Endothelial cell of umbilical vein (primary cell): Measurements from ENCODE around the gene VAV2. TPM values are rescaled to one million over a fixed set of nuclear protein-coding genes. Genes with fewer than 3 reads are reported as not detected.

Source experiments
- BruUV-seq: library from RNA; stranded (reverse); fragments of 400-500 nt; replicated peaks from 2 replicates; lab custom pipeline; 2021; lab: Mats Ljungman, UMichigan
- CTCF ChIA-PET: fragments of 300-600, 350-600 bp; sonication (Branson Sonifier 250); formaldehyde crosslinking; loops from one replicate; lab custom pipeline; 2021; ENCODE audit warnings: antibody characterized with exemption, inconsistent platforms; lab: Charles Lee
- POLR2A ChIA-PET: fragments of 300-600, 350-600 bp; sonication (Branson Sonifier 250); formaldehyde crosslinking; loops from one replicate; lab custom pipeline; 2021; ENCODE audit warnings: antibody characterized with exemption, inconsistent platforms; lab: Charles Lee
- DNase-seq: peaks from one replicate; pipeline ENCODE4 v3.0.0-alpha.2; 2011; ENCODE audit warnings: low read depth, low spot score
- FAIRE-seq: peaks from 2 replicates; lab custom pipeline; 2011; peaks lifted over from hg19 to GRCh38; lab: Jason Lieb, UNC
- H2AFZ ChIP-seq: 2 replicates; pipeline ENCODE4 v1.6.0; 2012; ENCODE audit warnings: low read depth, low read length, control low read depth, inconsistent platforms
- H3K27ac ChIP-seq: 2 replicates; pipeline ENCODE4 v1.5.1; 2011; ENCODE audit warnings: low read depth, mild to moderate bottlenecking, control low read depth, low read length, moderate library complexity; ENCODE audit not compliant: insufficient read depth
- H3K27me3 ChIP-seq, 2 experiments: 2 replicates each; pipeline versions ENCODE4 v1.6.0 to v1.6.1; 2011; ENCODE audit warnings: low read length in 2 of 2, mixed read lengths in 1 of 2; ENCODE audit not compliant: control insufficient read depth in 2 of 2, insufficient read depth in 2 of 2
- H3K36me3 ChIP-seq, 2 experiments: 2 replicates in 1 of 2; 3 replicates in 1 of 2; pipeline ENCODE4 v1.5.1; 2011; ENCODE audit warnings: low read length in 2 of 2, mild to moderate bottlenecking in 1 of 2, moderate library complexity in 1 of 2; ENCODE audit not compliant: control insufficient read depth in 2 of 2, insufficient read depth in 2 of 2; ENCODE audit errors: extremely low read depth in 1 of 2
- H3K4me1 ChIP-seq: 3 replicates; pipeline ENCODE4 v1.5.1; 2011; ENCODE audit warnings: mild to moderate bottlenecking, low read length; ENCODE audit not compliant: control insufficient read depth, insufficient read depth; ENCODE audit errors: extremely low read depth
- H3K4me2 ChIP-seq: 2 replicates; pipeline ENCODE4 v1.6.1; 2011; ENCODE audit warnings: low read length, control low read depth, mixed read lengths; ENCODE audit not compliant: insufficient read depth
- H3K4me3 ChIP-seq, 3 experiments: fragments of 200-600 bp in 1 of 3; sonication (generic), shearing (Covaris generic) in 1 of 3; replicated peaks in 1 of 3; 2 replicates each; pipeline ENCODE4 v1.5.1; 2011 to 2016; ENCODE audit warnings: control low read depth in 3 of 3, low read length in 3 of 3, mild to moderate bottlenecking in 2 of 3, inconsistent platforms in 1 of 3, low read depth in 1 of 3, moderate library complexity in 1 of 3; ENCODE audit not compliant: insufficient read depth in 1 of 3
- H3K79me2 ChIP-seq: 2 replicates; pipeline ENCODE4 v1.6.0; 2012; ENCODE audit warnings: low read length, inconsistent platforms; ENCODE audit not compliant: control insufficient read depth, insufficient read depth
- H3K9ac ChIP-seq: replicated peaks from 2 replicates; pipeline ENCODE3; 2011; ENCODE audit warnings: low read length, control low read depth; ENCODE audit not compliant: insufficient read depth; ENCODE audit errors: extremely low read depth
- H3K9me1 ChIP-seq: replicated peaks from 3 replicates; pipeline ENCODE4 v1.6.0; 2011; ENCODE audit warnings: mild to moderate bottlenecking, low read length; ENCODE audit not compliant: control insufficient read depth, insufficient read depth; ENCODE audit errors: extremely low read depth
- H3K9me3 ChIP-seq: replicated peaks from 2 replicates; pipeline ENCODE4 v1.5.1; 2012; ENCODE audit warnings: low read length, inconsistent platforms; ENCODE audit not compliant: control insufficient read depth, insufficient read depth
- H4K20me1 ChIP-seq: replicated peaks from 2 replicates; pipeline ENCODE3; 2011; ENCODE audit warnings: mild to moderate bottlenecking, low read length; ENCODE audit not compliant: control insufficient read depth, insufficient read depth; ENCODE audit errors: extremely low read depth
- FOS ChIP-seq: IDR thresholded peaks from 2 replicates; pipeline ENCODE4 v1.6.1; 2011; ENCODE audit warnings: mild to moderate bottlenecking, low read length, moderate library complexity, borderline replicate concordance; ENCODE audit not compliant: insufficient read depth
- GATA2 ChIP-seq: IDR thresholded peaks from 2 replicates; pipeline ENCODE4 v1.7.0; 2011; ENCODE audit warnings: low read depth, mild to moderate bottlenecking, moderate library complexity, mixed read lengths, low read length; ENCODE audit not compliant: insufficient read length, insufficient read depth
- JUN ChIP-seq: IDR thresholded peaks from 2 replicates; pipeline ENCODE4 v1.6.1; 2011; ENCODE audit warnings: borderline replicate concordance, low read depth; ENCODE audit not compliant: insufficient read length, insufficient read depth
- POLR2A ChIP-seq: IDR thresholded peaks from 2 replicates; pipeline ENCODE4 v1.6.1; 2012; ENCODE audit warnings: low read depth, mild to moderate bottlenecking, control low read depth, low read length
- POLR2AphosphoS5 ChIP-seq: IDR thresholded peaks from 2 replicates; pipeline ENCODE4 v1.6.1; 2012; ENCODE audit warnings: low read depth, mild to moderate bottlenecking, control low read depth, low read length, moderate library complexity; ENCODE audit not compliant: insufficient read depth
- dilution Hi-C: fragments of 300-500 bp; cut with MboI; formaldehyde crosslinking; loops from one replicate; pipeline ENCODE4 v1.15.0; 2019; ENCODE audit warnings: low sequenced_read_pairs; ENCODE audit not compliant: extremely low pct_ligation_motif_present
- intact Hi-C: fragments of 100-400 bp; cut with micrococcal nuclease; formaldehyde crosslinking; loops from one replicate; pipeline ENCODE4 v1.10.0; 2022
- polyA plus RNA-seq, 4 experiments: library from polyadenylated mRNA; depleted of rRNA in 3 of 4; stranded (reverse) in 3 of 4; unstranded in 1 of 4; fragments of >200 nt; gene quantifications; 2 replicates each; pipeline versions ENCODE4 v1.2.1 to v1.2.3, GENCODE V29; 2011 to 2012; ENCODE audit warnings: missing spikeins in 1 of 4
- total RNA-seq: library from RNA; stranded (reverse); gene quantifications from 2 replicates; pipeline ENCODE4 v1.2.3, GENCODE V29; 2021
- TF ChIP-seq, protein P1 (sequence below), 2 donors: IDR thresholded peaks; 1 replicate in 1 of 2; 2 replicates in 1 of 2; pipeline ENCODE4 v1.5.1; 2011; ENCODE audit warnings: low read length in 2 of 2, mild to moderate bottlenecking in 2 of 2, moderate library complexity in 2 of 2, control low read depth in 1 of 2, inconsistent platforms in 1 of 2, low read depth in 1 of 2; ENCODE audit not compliant: insufficient read depth in 1 of 2; ENCODE audit errors: extremely low read depth in 1 of 2
- TF ChIP-seq, protein P2 (sequence below): IDR thresholded peaks from 2 replicates; pipeline ENCODE4 v1.6.1; 2011; ENCODE audit not compliant: insufficient read depth, insufficient read length

Gene VAV2
- total and polyA plus RNA-seq, 2 donors (not counting 3 experiments of a cell fraction or from before 2014, with no cell fraction given), result 10.6 to 30.6 TPM

DNA sequence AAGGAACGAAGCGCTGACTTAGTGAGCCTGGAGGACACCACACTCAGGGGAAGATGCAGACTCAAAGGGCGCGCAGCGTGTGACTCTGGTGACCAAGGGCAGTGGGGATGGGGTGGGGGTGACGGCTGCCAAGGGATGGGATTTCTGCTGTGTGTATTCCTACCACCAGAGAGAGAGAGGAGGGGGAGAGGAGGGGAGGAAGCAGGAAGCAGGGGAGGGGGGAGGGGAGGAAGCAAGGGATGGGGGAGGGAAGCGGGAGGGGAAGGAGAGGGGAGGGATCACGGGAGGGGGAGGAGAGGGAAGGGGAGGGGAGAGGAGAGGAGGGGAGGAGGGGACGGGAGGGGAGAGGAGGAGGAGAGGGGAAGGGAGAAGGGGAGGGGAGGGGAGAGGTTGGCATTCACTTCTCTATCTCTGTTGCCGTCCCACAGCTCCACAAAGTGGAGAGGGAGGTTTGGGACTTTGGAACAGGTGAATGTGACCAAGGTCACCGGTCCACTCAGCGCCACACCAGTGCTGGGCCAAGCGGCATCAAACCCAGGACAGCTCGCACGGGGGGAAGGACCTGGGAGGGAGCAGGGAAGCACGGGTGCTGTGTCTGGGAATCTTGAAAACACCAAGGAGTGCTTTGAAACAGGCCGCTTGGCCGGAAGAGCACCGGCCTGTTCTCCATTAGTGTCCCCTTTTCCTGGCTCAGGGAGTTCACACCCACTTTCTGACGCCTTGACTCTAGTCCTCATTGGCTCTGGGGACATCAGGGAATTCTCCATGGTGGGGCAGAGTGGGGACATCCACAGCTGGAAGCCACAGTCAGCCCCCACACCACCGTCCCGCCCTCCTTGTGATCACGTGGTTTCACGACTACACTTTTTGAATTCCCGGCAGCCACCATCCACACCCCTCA lies 77.4 kb downstream of the VAV2 start:
- H3K4me2 ChIP-seq, result no peak overlapping the region
- CTCF ChIA-PET, result no interaction called here
- H3K9me3 ChIP-seq, result no peaks in the 10 kb centered on the region
- TF ChIP-seq, protein P1, sequence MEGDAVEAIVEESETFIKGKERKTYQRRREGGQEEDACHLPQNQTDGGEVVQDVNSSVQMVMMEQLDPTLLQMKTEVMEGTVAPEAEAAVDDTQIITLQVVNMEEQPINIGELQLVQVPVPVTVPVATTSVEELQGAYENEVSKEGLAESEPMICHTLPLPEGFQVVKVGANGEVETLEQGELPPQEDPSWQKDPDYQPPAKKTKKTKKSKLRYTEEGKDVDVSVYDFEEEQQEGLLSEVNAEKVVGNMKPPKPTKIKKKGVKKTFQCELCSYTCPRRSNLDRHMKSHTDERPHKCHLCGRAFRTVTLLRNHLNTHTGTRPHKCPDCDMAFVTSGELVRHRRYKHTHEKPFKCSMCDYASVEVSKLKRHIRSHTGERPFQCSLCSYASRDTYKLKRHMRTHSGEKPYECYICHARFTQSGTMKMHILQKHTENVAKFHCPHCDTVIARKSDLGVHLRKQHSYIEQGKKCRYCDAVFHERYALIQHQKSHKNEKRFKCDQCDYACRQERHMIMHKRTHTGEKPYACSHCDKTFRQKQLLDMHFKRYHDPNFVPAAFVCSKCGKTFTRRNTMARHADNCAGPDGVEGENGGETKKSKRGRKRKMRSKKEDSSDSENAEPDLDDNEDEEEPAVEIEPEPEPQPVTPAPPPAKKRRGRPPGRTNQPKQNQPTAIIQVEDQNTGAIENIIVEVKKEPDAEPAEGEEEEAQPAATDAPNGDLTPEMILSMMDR (IDR thresholded peaks at IDR 0.05; ENCODE audit: extremely low read depth in 1 of 2, insufficient read depth in 1 of 2, low read depth in 1 of 2, low read length in 2 of 2), result no peak
- TF ChIP-seq FOS, result no peak
- no peak for TF ChIP-seq POLR2AphosphoS5
- TF ChIP-seq, protein P2, sequence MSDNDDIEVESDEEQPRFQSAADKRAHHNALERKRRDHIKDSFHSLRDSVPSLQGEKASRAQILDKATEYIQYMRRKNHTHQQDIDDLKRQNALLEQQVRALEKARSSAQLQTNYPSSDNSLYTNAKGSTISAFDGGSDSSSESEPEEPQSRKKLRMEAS, result no peak
- no peak for TF ChIP-seq JUN
- no peak for TF ChIP-seq GATA2
- no peak for TF ChIP-seq POLR2A
- H3K27ac ChIP-seq, result no peak overlapping the region
- H3K4me3 ChIP-seq, result no peak overlapping the region
- H2AFZ ChIP-seq, result no peak overlapping the region
- FAIRE-seq (no peak), DNase-seq (no peak)
- dilution Hi-C loops, result no loop called here
- intact Hi-C loops, result no loop called here
- H3K36me3 ChIP-seq, result no peaks in the 10 kb centered on the region
- POLR2A ChIA-PET, result no interaction called here
- peaks cover 33% of the 10 kb centered on the region for H3K79me2 ChIP-seq
- H3K27me3 ChIP-seq, result no peaks in the 10 kb centered on the region
- H3K9ac ChIP-seq, result no peak overlapping the region
- BruUV-seq, result no TSS peak
- no peaks in the 10 kb centered on the region for H3K9me1 ChIP-seq
- H4K20me1 ChIP-seq, result no peaks in the 10 kb centered on the region
- no peaks in the 10 kb centered on the region for H3K4me1 ChIP-seq
